ENCODE results near the gene PRRC2A.
A peak's percentile ranks its signal among the peaks of the same experiment; 100 is the strongest.

Gene PRRC2A

GRCh38 chr6:31609519-31610406 lies 10.8 kb upstream of the PRRC2A start:
- Mint-ChIP-seq H3K9me3 (no peaks in the 10 kb centered on the region), H3K4me1 (peaks cover 10% of the 10 kb centered on the region), H3K27me3 (no peaks in the 10 kb centered on the region), H3K36me3 (no peaks in the 10 kb centered on the region), H3K4me3 (no peak overlapping the region), H3K27ac (no peak overlapping the region)
- ATAC-seq, result no peak

- Mint-ChIP-seq H3K27me3 (no peaks in the 10 kb centered on the region), H3K4me1 (peaks cover 22% of the 10 kb centered on the region), H3K4me3 (no peak overlapping the region), H3K27ac (no peak overlapping the region), H3K36me3 (no peaks in the 10 kb centered on the region), H3K9me3 (no peaks in the 10 kb centered on the region)
- ATAC-seq, result no peak
Observed at GRCh38 chr6:31610968-31611367, 9.5 kb upstream of the PRRC2A start.

- Mint-ChIP-seq H3K27me3 (no peaks in the 10 kb centered on the region), H3K27ac (peak overlapping the region; percentile 77)
- peak; percentile 82 for ATAC-seq
Observed at GRCh38 chr6:31614075-31614619, 6.4 kb upstream of the PRRC2A start.

GRCh38 chr6:31614684-31615578 lies 5.6 kb upstream of the PRRC2A start, which contains the start of gene AIF1:
Gene AIF1 (plus strand): TSS chr6:31615234. CDS start chr6:31615330, 96 bp downstream.
- Mint-ChIP-seq H3K27ac (peak within 1 kb of the TSS; percentile 77), H3K9me3 (no peaks in the 10 kb centered on the region), H3K27me3 (no peaks in the 10 kb centered on the region), H3K4me3 (peak within 1 kb of the TSS; percentile 13), H3K36me3 (no peaks in the 10 kb centered on the region), H3K4me1 (peaks cover 30% of the 10 kb centered on the region)
- peak; percentile 64 for ATAC-seq

More at GRCh38 chr6:31614075-31614619, 6.4 kb upstream of the PRRC2A start:
- H3K36me3 Mint-ChIP-seq, result no peaks in the 10 kb centered on the region
- H3K4me1 Mint-ChIP-seq, result peaks cover 30% of the 10 kb centered on the region
- H3K4me3 Mint-ChIP-seq, result no peak overlapping the region
- H3K9me3 Mint-ChIP-seq, result no peaks in the 10 kb centered on the region

- Mint-ChIP-seq H3K27me3 (no peaks in the 10 kb centered on the region), H3K4me1 (peaks cover 30% of the 10 kb centered on the region), H3K36me3 (no peaks in the 10 kb centered on the region), H3K4me3 (no peak overlapping the region), H3K27ac (peak overlapping the region; percentile 77), H3K9me3 (no peaks in the 10 kb centered on the region)
- no peak for ATAC-seq
Observed at GRCh38 chr6:31615748-31616147, 4.8 kb upstream of the PRRC2A start.

- no peaks in the 10 kb centered on the region for H3K9me3 Mint-ChIP-seq
- H3K27ac Mint-ChIP-seq, result no peak overlapping the region
- peaks cover 7% of the 10 kb centered on the region for H3K36me3 Mint-ChIP-seq
- no peak overlapping the region for H3K4me3 Mint-ChIP-seq
- H3K4me1 Mint-ChIP-seq, result peaks cover 40% of the 10 kb centered on the region
- no peaks in the 10 kb centered on the region for H3K27me3 Mint-ChIP-seq
- ATAC-seq, result no peak
Observed at GRCh38 chr6:31617010-31617409, 3.5 kb upstream of the PRRC2A start.

- Mint-ChIP-seq H3K4me3 (peak overlapping the region; percentile 82), H3K9me3 (no peaks in the 10 kb centered on the region), H3K4me1 (peaks cover 36% of the 10 kb centered on the region), H3K36me3 (peaks cover 24% of the 10 kb centered on the region), H3K27ac (peak overlapping the region; percentile 88), H3K27me3 (no peaks in the 10 kb centered on the region)
- ATAC-seq, result peak; percentile 96
Observed at GRCh38 chr6:31619805-31620585, 520 bp upstream of the PRRC2A start.

GRCh38 chr6:31621320-31621939 lies 915 bp downstream of the PRRC2A start:
- Mint-ChIP-seq H3K4me3 (peak overlapping the region; percentile 82), H3K9me3 (no peaks in the 10 kb centered on the region), H3K27me3 (no peaks in the 10 kb centered on the region), H3K36me3 (peaks cover 39% of the 10 kb centered on the region), H3K27ac (peak overlapping the region; percentile 88), H3K4me1 (peaks cover 22% of the 10 kb centered on the region)
- no peak for ATAC-seq

- peaks cover 18% of the 10 kb centered on the region for H3K4me1 Mint-ChIP-seq
- peak overlapping the region; percentile 88 for H3K27ac Mint-ChIP-seq
- no peaks in the 10 kb centered on the region for H3K9me3 Mint-ChIP-seq
- H3K36me3 Mint-ChIP-seq, result peaks cover 44% of the 10 kb centered on the region
- H3K4me3 Mint-ChIP-seq, result peak overlapping the region; percentile 82
- ATAC-seq, result no peak
- H3K27me3 Mint-ChIP-seq, result no peaks in the 10 kb centered on the region
Observed at GRCh38 chr6:31621991-31622390, 1.5 kb downstream of the PRRC2A start.

GRCh38 chr6:31622684-31623091 lies 2.2 kb downstream of the PRRC2A start:
- peaks cover 22% of the 10 kb centered on the region for H3K4me1 Mint-ChIP-seq
- H3K27ac Mint-ChIP-seq, result peak overlapping the region; percentile 88
- no peaks in the 10 kb centered on the region for H3K27me3 Mint-ChIP-seq
- no peak for ATAC-seq
- no peaks in the 10 kb centered on the region for H3K9me3 Mint-ChIP-seq
- H3K4me3 Mint-ChIP-seq, result peak overlapping the region; percentile 82
- peaks cover 51% of the 10 kb centered on the region for H3K36me3 Mint-ChIP-seq

GRCh38 chr6:31624070-31624469 lies 3.6 kb downstream of the PRRC2A start:
- peaks cover 61% of the 10 kb centered on the region for H3K36me3 Mint-ChIP-seq
- peaks cover 24% of the 10 kb centered on the region for H3K4me1 Mint-ChIP-seq
- no peak overlapping the region for H3K27ac Mint-ChIP-seq
- H3K27me3 Mint-ChIP-seq, result no peaks in the 10 kb centered on the region
- no peaks in the 10 kb centered on the region for H3K9me3 Mint-ChIP-seq
- ATAC-seq, result no peak
- H3K4me3 Mint-ChIP-seq, result no peak overlapping the region

GRCh38 chr6:31626952-31627351 lies 6.4 kb downstream of the PRRC2A start:
- peak overlapping the region; percentile 1 for H3K27ac Mint-ChIP-seq
- peaks cover 15% of the 10 kb centered on the region for H3K4me1 Mint-ChIP-seq
- H3K27me3 Mint-ChIP-seq, result no peaks in the 10 kb centered on the region
- no peak overlapping the region for H3K4me3 Mint-ChIP-seq
- ATAC-seq, result no peak
- H3K36me3 Mint-ChIP-seq, result peaks cover 82% of the 10 kb centered on the region
- no peaks in the 10 kb centered on the region for H3K9me3 Mint-ChIP-seq

- Mint-ChIP-seq H3K4me1 (peaks cover 6% of the 10 kb centered on the region), H3K9me3 (no peaks in the 10 kb centered on the region), H3K36me3 (peaks cover 82% of the 10 kb centered on the region)
Observed at GRCh38 chr6:31627690-31628287, 7.3 kb downstream of the PRRC2A start.

GRCh38 chr6:31629014-31629413 lies 8.5 kb downstream of the PRRC2A start:
- Mint-ChIP-seq H3K27ac (no peak overlapping the region), H3K9me3 (no peaks in the 10 kb centered on the region)

More at GRCh38 chr6:31627690-31628287, 7.3 kb downstream of the PRRC2A start:
- H3K27me3 Mint-ChIP-seq, result no peaks in the 10 kb centered on the region
- no peak overlapping the region for H3K4me3 Mint-ChIP-seq
- ATAC-seq, result no peak
- H3K27ac Mint-ChIP-seq, result peak overlapping the region; percentile 1

More at GRCh38 chr6:31629014-31629413, 8.5 kb downstream of the PRRC2A start:
- Mint-ChIP-seq H3K4me3 (no peak overlapping the region), H3K36me3 (peaks cover 89% of the 10 kb centered on the region), H3K27me3 (no peaks in the 10 kb centered on the region), H3K4me1 (peaks cover 6% of the 10 kb centered on the region)
- ATAC-seq, result no peak
